Upper lobe of right lung (tissue), 1 donor: ENCODE measurements around the gene GALNT3. TPM values are rescaled to one million over a fixed set of nuclear protein-coding genes. Genes with fewer than 3 reads are reported as not detected.

Experiments
- ATAC-seq: fragments of 200-7000 bp; cut with Tn5 transposase; one replicate; pipeline ENCODE4 v1.9.1; 2020; ENCODE audit warnings: mild to moderate bottlenecking, moderate library complexity
- DNase-seq: peaks from one replicate; pipeline ENCODE4 v3.0.0-alpha.2; 2020
- H3K27ac ChIP-seq: fragments of 200-600 bp; one replicate; pipeline ENCODE4 v1.8.0; 2022
- H3K27me3 ChIP-seq: fragments of 200-600 bp; one replicate; pipeline ENCODE4 v1.8.0; 2022; ENCODE audit warnings: mild to moderate bottlenecking
- H3K36me3 ChIP-seq: fragments of 200-600 bp; one replicate; pipeline ENCODE4 v1.8.0; 2022
- H3K4me1 ChIP-seq: fragments of 200-600 bp; one replicate; pipeline ENCODE4 v1.8.0; 2022
- H3K4me3 ChIP-seq: fragments of 200-600 bp; one replicate; pipeline ENCODE4 v1.8.0; 2022; ENCODE audit warnings: mild to moderate bottlenecking
- H3K9me3 ChIP-seq: fragments of 200-600 bp; one replicate; pipeline ENCODE4 v1.8.0; 2022
- intact Hi-C: fragments of 100-400 bp; cut with DNase I; formaldehyde crosslinking; loops from one replicate; pipeline ENCODE4 v1.11.0; 2022
- total RNA-seq: library from RNA; stranded (reverse); fragmentation: NEBNext Ultra II Directional; extraction: Animal tissue kit (Norgen Biotek cat#: 25700); gene quantifications from one replicate; pipeline ENCODE4 v1.2.1, GENCODE V29; 2021
- TF ChIP-seq, protein P1 (sequence below): fragments of 200-600 bp; IDR thresholded peaks from one replicate; pipeline ENCODE4 v1.8.0; 2022; ENCODE audit warnings: antibody characterized with exemption
- donor health status: DM: no; HTN: yes; CAD: no; lungs with severe emphysema.

Gene GALNT3
- total RNA-seq, 1 donor from 2014 or later, result 25.8 TPM

- H3K4me3 ChIP-seq, result no peak overlapping the region
- DNase-seq, result no peak
- no peaks in the 10 kb centered on the region for H3K9me3 ChIP-seq
- no peak overlapping the region for H3K27ac ChIP-seq
- peaks cover under 1% of the 10 kb centered on the region for H3K4me1 ChIP-seq
- ATAC-seq, result no peak
- H3K27me3 ChIP-seq, result no peaks in the 10 kb centered on the region
- H3K36me3 ChIP-seq, result no peaks in the 10 kb centered on the region
- TF ChIP-seq, protein P1, sequence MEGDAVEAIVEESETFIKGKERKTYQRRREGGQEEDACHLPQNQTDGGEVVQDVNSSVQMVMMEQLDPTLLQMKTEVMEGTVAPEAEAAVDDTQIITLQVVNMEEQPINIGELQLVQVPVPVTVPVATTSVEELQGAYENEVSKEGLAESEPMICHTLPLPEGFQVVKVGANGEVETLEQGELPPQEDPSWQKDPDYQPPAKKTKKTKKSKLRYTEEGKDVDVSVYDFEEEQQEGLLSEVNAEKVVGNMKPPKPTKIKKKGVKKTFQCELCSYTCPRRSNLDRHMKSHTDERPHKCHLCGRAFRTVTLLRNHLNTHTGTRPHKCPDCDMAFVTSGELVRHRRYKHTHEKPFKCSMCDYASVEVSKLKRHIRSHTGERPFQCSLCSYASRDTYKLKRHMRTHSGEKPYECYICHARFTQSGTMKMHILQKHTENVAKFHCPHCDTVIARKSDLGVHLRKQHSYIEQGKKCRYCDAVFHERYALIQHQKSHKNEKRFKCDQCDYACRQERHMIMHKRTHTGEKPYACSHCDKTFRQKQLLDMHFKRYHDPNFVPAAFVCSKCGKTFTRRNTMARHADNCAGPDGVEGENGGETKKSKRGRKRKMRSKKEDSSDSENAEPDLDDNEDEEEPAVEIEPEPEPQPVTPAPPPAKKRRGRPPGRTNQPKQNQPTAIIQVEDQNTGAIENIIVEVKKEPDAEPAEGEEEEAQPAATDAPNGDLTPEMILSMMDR, result no peak
- intact Hi-C loops, result no loop called here
Observed at GRCh38 chr2:165820296-165820695, 26.2 kb upstream of the GALNT3 start.

DNA sequence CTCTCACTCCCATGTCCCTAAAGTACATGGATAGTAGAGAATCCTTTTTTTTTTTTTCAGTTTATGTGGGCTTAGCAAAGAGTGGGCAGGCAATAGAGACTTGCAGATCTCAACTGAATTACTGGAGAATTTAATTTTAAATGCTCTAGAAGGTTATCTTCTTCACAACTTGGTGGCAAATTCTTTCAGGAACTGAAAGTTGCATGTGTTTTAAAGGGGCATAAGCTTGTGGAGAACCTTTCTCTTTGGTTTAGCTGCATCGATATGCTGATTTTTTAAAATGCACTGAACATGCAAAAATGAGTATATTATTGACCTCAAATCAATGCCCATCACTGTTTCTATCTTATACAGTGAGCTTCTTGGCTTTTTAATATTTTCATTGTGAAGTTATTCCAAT, 24.9 kb upstream of the GALNT3 start:
- H3K27ac ChIP-seq, result no peak overlapping the region
- DNase-seq (no peak), ATAC-seq (no peak)
- intact Hi-C loops, result no loop called here
- no peaks in the 10 kb centered on the region for H3K36me3 ChIP-seq
- H3K27me3 ChIP-seq, result no peaks in the 10 kb centered on the region
- H3K4me1 ChIP-seq, result no peaks in the 10 kb centered on the region
- TF ChIP-seq, protein P1, result no peak
- H3K4me3 ChIP-seq, result no peak overlapping the region
- no peaks in the 10 kb centered on the region for H3K9me3 ChIP-seq

- Histone ChIP-seq H3K4me1 (no peaks in the 10 kb centered on the region), H3K27me3 (no peaks in the 10 kb centered on the region), H3K4me3 (no peak overlapping the region), H3K27ac (no peak overlapping the region), H3K9me3 (no peaks in the 10 kb centered on the region), H3K36me3 (no peaks in the 10 kb centered on the region)
- DNase-seq (no peak), ATAC-seq (no peak)
- TF ChIP-seq, protein P1, result no peak
- intact Hi-C loops, result no loop called here
Observed at GRCh38 chr2:165815299-165816141, 21.5 kb upstream of the GALNT3 start.

- H3K4me3 ChIP-seq, result no peak overlapping the region
- no peak overlapping the region for H3K27ac ChIP-seq
- DNase-seq, result no peak
- intact Hi-C loops, result no loop called here
- TF ChIP-seq, protein P1, result no peak
- no peak for ATAC-seq
- no peaks in the 10 kb centered on the region for H3K27me3 ChIP-seq
- no peaks in the 10 kb centered on the region for H3K4me1 ChIP-seq
- no peaks in the 10 kb centered on the region for H3K9me3 ChIP-seq
- no peaks in the 10 kb centered on the region for H3K36me3 ChIP-seq
Observed at GRCh38 chr2:165814473-165814872, 20.4 kb upstream of the GALNT3 start.

DNA sequence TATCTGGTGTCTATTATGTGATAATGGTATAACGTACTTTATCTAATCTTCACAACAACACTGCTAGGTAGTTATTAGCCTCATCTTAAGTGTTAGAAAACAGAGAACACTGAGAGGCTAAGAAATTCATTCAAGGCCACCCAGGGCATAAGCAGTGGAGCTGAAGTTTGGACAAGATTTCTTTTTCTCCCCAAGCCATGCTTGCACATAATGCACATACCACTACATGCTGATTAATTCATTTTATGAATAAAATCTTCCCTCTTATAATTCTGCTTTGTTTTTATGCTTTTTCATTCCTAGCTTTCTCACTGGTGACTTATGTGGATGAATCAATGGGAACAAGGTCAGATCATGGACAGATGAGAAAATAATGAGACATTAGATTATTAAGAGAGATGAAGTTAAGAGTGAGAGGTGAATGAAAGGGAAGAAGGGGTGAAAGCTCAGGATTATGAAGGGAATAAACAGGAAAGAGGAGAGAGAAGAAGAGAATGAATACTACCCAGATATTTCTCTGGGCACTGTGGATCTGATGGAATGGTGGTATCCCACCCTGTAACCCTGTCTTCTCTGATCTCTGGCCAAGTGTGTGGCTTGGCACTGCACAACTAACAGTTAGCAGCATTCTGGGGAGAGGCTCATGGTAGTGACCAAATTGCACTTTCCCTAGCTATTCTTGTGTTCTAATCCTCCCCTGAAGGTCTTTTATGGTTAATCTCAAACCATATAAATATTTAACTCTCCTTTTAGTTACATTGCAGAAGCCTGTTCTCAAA, 17.7 kb upstream of the GALNT3 start:
- Histone ChIP-seq H3K4me1 (no peaks in the 10 kb centered on the region), H3K27ac (no peak overlapping the region), H3K36me3 (no peaks in the 10 kb centered on the region), H3K4me3 (no peak overlapping the region), H3K9me3 (no peaks in the 10 kb centered on the region), H3K27me3 (no peaks in the 10 kb centered on the region)
- TF ChIP-seq, protein P1, result no peak
- ATAC-seq (no peak), DNase-seq (no peak)
- intact Hi-C loops, result no loop called here
